Activated CD8-positive, alpha-beta T cell treated with anti-CD3 and anti-CD28 coated beads for 36 hours (primary cell): ENCODE data around the gene CENPP. TPM values are rescaled to one million over a fixed set of nuclear protein-coding genes. Genes with fewer than 3 reads are reported as not detected.

Experiments
- ATAC-seq: fragments of 200-7000 bp; cut with Tn5 transposase; one replicate; pipeline ENCODE4 v1.10.0; 2021; ENCODE audit warnings: mild to moderate bottlenecking, moderate library complexity
- CTCF ChIA-PET: fragments of 350-600 bp; sonication (Branson Sonifier 250); formaldehyde crosslinking; loops from one replicate; lab custom pipeline; 2021; ENCODE audit warnings: antibody characterized with exemption; lab: Charles Lee
- POLR2A ChIA-PET: fragments of 350-600 bp; sonication (Branson Sonifier 250); formaldehyde crosslinking; loops from one replicate; lab custom pipeline; 2021; ENCODE audit warnings: antibody characterized with exemption; lab: Charles Lee
- DNase-seq: peaks from one replicate; pipeline ENCODE4 v3.0.0-alpha.2; 2020
- H3K27ac Mint-ChIP-seq: one replicate; pipeline ENCODE4 v1.8.0; 2021; ENCODE audit warnings: mild to moderate bottlenecking, mixed read lengths
- H3K27me3 Mint-ChIP-seq: one replicate; pipeline ENCODE4 v1.8.0; 2021; ENCODE audit warnings: mixed read lengths
- H3K36me3 Mint-ChIP-seq: one replicate; pipeline ENCODE4 v1.8.0; 2021; ENCODE audit warnings: low read depth, mixed read lengths
- H3K4me1 Mint-ChIP-seq: one replicate; pipeline ENCODE4 v1.8.0; 2021; ENCODE audit warnings: low read depth, mixed read lengths
- H3K4me3 Mint-ChIP-seq: one replicate; pipeline ENCODE4 v1.8.0; 2021; ENCODE audit warnings: mild to moderate bottlenecking, moderate library complexity, mixed read lengths
- H3K9me3 Mint-ChIP-seq: one replicate; pipeline ENCODE4 v1.8.0; 2021; ENCODE audit warnings: mixed read lengths
- CTCF ChIP-seq: fragments of 200-600 bp; IDR thresholded peaks from one replicate; pipeline ENCODE4 v1.8.0; 2022; ENCODE audit warnings: antibody characterized with exemption, mild to moderate bottlenecking
- intact Hi-C: fragments of 100-400 bp; cut with micrococcal nuclease; formaldehyde crosslinking; loops from one replicate; pipeline ENCODE4 v1.10.0; 2022
- total RNA-seq, 2 experiments: library from RNA; stranded (reverse); gene quantifications; one replicate each; pipeline ENCODE4 v1.2.3, GENCODE V29; 2021

The CENPP gene
- total RNA-seq, 2 experiments from 2014 or later: 22.5 to 28.7 TPM

- peaks cover 62% of the 10 kb centered on the region for H3K36me3 Mint-ChIP-seq
- no peak for TF ChIP-seq CTCF
- ATAC-seq: no peak
- POLR2A ChIA-PET: no interaction called here
- CTCF ChIA-PET: no interaction called here
- H3K9me3 Mint-ChIP-seq: no peaks in the 10 kb centered on the region
- H3K4me1 Mint-ChIP-seq: peaks cover 3% of the 10 kb centered on the region
- no peak overlapping the region for H3K4me3 Mint-ChIP-seq
- no peak overlapping the region for H3K27ac Mint-ChIP-seq
- no peak for DNase-seq
- intact Hi-C loops: no loop called here
- H3K27me3 Mint-ChIP-seq: no peaks in the 10 kb centered on the region
Measured at GRCh38 chr9:92642564-92642963, 316.8 kb downstream of the CENPP start.

DNA sequence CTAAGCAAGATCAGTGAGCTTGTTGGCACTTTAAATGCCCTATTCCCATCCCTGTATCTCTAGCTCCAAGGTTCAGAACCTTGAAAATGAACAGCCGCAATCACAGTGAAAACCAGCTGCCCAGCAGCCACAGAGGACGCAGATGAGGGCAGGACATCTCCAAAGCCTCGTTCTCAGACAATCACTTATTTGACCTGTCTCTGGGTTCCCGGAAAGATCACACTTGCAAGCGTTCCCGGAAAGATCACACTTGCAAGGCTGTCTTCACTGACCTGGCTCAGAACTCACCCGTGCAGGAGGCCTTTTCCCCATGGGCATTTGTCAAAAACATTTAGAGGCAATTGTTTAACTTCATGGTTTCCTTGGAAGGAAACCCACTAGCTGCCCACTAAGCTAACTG lies 318.5 kb downstream of the CENPP start:
- no peaks in the 10 kb centered on the region for H3K27me3 Mint-ChIP-seq
- intact Hi-C loops: no loop called here
- ChIA-PET CTCF (interaction anchor here (1.8 kb wide), 1 partner anchor 10 kb away, joined by 4 read pairs; no protein-coding TSS in a partner anchor), POLR2A (no interaction called here)
- no peak overlapping the region for H3K4me3 Mint-ChIP-seq
- TF ChIP-seq CTCF: no peak
- DNase-seq (no peak), ATAC-seq (no peak)
- no peak overlapping the region for H3K27ac Mint-ChIP-seq
- H3K4me1 Mint-ChIP-seq: peaks cover 3% of the 10 kb centered on the region
- no peaks in the 10 kb centered on the region for H3K9me3 Mint-ChIP-seq
- H3K36me3 Mint-ChIP-seq: peaks cover 74% of the 10 kb centered on the region

DNA sequence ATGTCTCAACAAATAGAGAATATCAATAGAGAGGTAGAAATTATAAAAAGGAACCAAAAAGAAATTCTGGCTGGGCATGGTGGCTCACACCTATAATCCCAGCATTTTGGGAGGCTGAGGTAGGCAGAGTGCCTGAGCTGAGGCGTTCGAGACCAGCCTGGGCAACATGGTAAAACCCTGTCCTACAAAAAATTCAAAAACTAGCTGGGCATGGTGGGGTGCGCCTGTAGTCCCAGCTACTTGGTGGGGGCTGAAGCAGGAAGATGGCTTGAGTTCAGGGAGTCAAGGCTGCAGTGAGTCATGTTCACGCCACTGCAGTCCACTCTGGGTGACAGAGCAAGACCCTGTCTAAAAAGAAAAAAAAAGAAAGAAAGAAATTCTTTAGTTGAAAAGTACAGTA lies 319.3 kb downstream of the CENPP start:
- Mint-ChIP-seq H3K36me3 (peaks cover 72% of the 10 kb centered on the region), H3K27me3 (no peaks in the 10 kb centered on the region), H3K4me3 (no peak overlapping the region), H3K27ac (no peak overlapping the region), H3K4me1 (peaks cover 3% of the 10 kb centered on the region), H3K9me3 (no peaks in the 10 kb centered on the region)
- no peak for ATAC-seq
- no peak for DNase-seq
- TF ChIP-seq CTCF: no peak
- intact Hi-C loops: no loop called here
- ChIA-PET CTCF (interaction anchor here (1.8 kb wide), 1 partner anchor 10 kb away, joined by 4 read pairs; no protein-coding TSS in a partner anchor), POLR2A (no interaction called here)

DNA sequence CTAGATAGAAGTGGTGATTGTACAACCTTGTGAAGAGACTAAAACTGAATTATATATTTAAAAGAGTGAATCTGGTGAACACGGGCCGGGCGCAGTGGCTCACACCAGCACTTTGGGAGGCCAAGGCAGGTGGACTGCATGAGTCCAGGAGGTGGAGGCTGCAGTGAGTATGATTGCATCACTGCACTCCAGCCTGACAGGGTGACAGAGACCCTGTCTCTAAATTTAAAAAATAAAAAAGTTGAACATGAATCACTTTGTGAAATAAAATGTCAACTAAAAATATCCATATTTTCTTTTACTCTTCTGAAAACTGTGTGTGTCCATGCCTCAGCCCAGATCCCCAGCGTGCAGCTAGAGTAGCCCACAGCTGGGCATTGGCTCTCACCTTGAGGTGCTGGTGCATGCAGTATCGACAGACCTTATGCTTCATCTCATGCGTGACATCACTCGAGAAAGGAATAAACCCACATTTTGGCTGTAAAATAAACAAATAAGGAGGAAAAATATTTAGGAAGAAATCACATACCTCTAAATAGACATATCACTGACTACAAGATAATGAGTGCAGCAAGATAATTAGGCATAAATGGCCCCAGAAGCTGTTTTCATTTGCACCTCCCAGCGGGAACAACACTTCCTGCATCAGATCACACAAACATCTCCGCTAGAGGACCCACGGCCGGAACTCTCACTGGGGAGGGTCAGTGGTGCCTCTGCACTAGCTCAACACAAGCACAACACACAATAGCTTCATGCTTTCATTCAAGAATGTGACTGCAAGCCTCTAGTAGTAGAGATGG lies 322.1 kb downstream of the CENPP start:
- no peak for TF ChIP-seq CTCF
- intact Hi-C loops: no loop called here
- ATAC-seq (no peak), DNase-seq (no peak)
- POLR2A ChIA-PET: no interaction called here
- no peak overlapping the region for H3K27ac Mint-ChIP-seq
- H3K27me3 Mint-ChIP-seq: no peaks in the 10 kb centered on the region
- H3K9me3 Mint-ChIP-seq: no peaks in the 10 kb centered on the region
- CTCF ChIA-PET: interaction anchor here (1.3 kb wide), 1 partner anchor 143 kb away, joined by 3 read pairs; no protein-coding TSS in a partner anchor
- H3K36me3 Mint-ChIP-seq: peaks cover 63% of the 10 kb centered on the region
- peaks cover 3% of the 10 kb centered on the region for H3K4me1 Mint-ChIP-seq
- no peak overlapping the region for H3K4me3 Mint-ChIP-seq

DNA sequence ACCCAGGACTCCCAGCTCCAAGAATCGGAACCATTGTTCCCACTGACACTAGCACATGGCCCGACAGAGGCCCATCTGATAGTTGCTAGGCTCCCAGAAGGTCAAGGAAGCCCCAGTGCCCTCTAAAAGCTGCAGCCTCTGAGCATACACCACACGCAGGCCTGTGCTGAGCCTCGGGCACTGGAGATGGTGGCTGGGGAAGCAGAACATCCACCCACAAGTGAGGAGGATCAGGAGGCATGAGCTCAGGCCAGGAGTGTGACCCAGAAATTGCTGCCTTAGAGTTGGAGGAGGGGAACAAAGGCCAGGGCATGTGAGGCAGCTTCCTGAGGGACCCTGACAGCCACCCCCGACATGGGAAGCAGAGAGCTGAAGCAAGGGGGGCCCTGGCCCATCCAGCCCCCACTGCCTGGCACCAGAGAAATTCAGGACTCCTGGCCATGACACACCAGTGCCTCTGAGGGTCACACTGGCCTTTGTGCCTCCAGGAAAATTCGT lies 322.8 kb downstream of the CENPP start:
- POLR2A ChIA-PET: no interaction called here

More for the DNA sequence above, 322.8 kb downstream of the CENPP start:
- DNase-seq: no peak
- Mint-ChIP-seq H3K9me3 (no peaks in the 10 kb centered on the region), H3K27ac (no peak overlapping the region), H3K27me3 (no peaks in the 10 kb centered on the region), H3K4me3 (no peak overlapping the region), H3K4me1 (peaks cover 3% of the 10 kb centered on the region), H3K36me3 (peaks cover 62% of the 10 kb centered on the region)
- TF ChIP-seq CTCF: no peak
- ATAC-seq: no peak
- CTCF ChIA-PET: interaction anchor here (1.3 kb wide), 1 partner anchor 142 kb away, joined by 3 read pairs; no protein-coding TSS in a partner anchor
- intact Hi-C loops: no loop called here
